HepG2 (cell line): ENCODE data around the gene HECTD3. TPM values are rescaled to one million over a fixed set of nuclear protein-coding genes. Genes with fewer than 3 reads are reported as not detected.

ENCODE experiments used
- ATF4 ChIP-seq, 2 experiments: fragments of 450-650 bp in 1 of 2; sonication (generic) in 1 of 2; formaldehyde crosslinking; IDR thresholded peaks; 2 replicates each; pipeline versions ENCODE4 v1.5.0 to v1.8.0; 2020 to 2022; ENCODE audit warnings: mild to moderate bottlenecking in 1 of 2, missing genetic modification reagents in 1 of 2
- DDIT3 ChIP-seq: sonication (generic); formaldehyde crosslinking; IDR thresholded peaks from 2 replicates; pipeline ENCODE4 v1.4.0; 2020; ENCODE audit warnings: mild to moderate bottlenecking, missing genetic modification reagents
- HNRNPH1 ChIP-seq: fragments of 200-400 bp; formaldehyde crosslinking; optimal IDR thresholded peaks from 2 replicates; pipeline ENCODE3; 2017; ENCODE audit warnings: mild to moderate bottlenecking, low read depth, low read length
- PATZ1 ChIP-seq: sonication (generic); formaldehyde crosslinking; IDR thresholded peaks from 2 replicates; pipeline ENCODE4 v1.4.0; 2020; ENCODE audit warnings: missing genetic modification reagents
- PHF21A ChIP-seq: sonication (generic); formaldehyde crosslinking; IDR thresholded peaks from 2 replicates; pipeline ENCODE4 v1.5.0; 2020; ENCODE audit warnings: mild to moderate bottlenecking, missing genetic modification reagents
- PHF5A ChIP-seq: IDR thresholded peaks from one replicate; pipeline ENCODE4 v1.6.1; 2018; ENCODE audit warnings: low read depth, missing genetic modification reagents; ENCODE audit not compliant: unreplicated experiment
- SMAD9 ChIP-seq: sonication (generic); formaldehyde crosslinking; IDR thresholded peaks from 2 replicates; pipeline ENCODE4 v1.5.1; 2020; ENCODE audit warnings: mild to moderate bottlenecking, missing genetic modification reagents
- SPEN ChIP-seq: sonication (generic); formaldehyde crosslinking; IDR thresholded peaks from 2 replicates; pipeline ENCODE4 v1.5.1; 2020; ENCODE audit warnings: low read depth, mild to moderate bottlenecking, missing genetic modification reagents
- TMF1 ChIP-seq: sonication (generic); formaldehyde crosslinking; IDR thresholded peaks from 2 replicates; pipeline ENCODE4 v1.8.1; 2022; ENCODE audit warnings: low read depth, missing genetic modification reagents
- ZFP36 ChIP-seq: fragments of 150-350 bp; IDR thresholded peaks from 2 replicates; pipeline ENCODE4 v1.6.1; 2018; ENCODE audit warnings: borderline replicate concordance, low read length, low read depth; ENCODE audit not compliant: partially characterized antibody
- ZKSCAN1 ChIP-seq: fragments of 150-350 bp; IDR thresholded peaks from 2 replicates; pipeline ENCODE4 v1.6.1; 2014; ENCODE audit warnings: low read length
- ZMYM4 ChIP-seq: sonication (generic); formaldehyde crosslinking; IDR thresholded peaks from 2 replicates; pipeline ENCODE4 v1.8.1; 2023; ENCODE audit warnings: mild to moderate bottlenecking, missing genetic modification reagents
- ZNF30 ChIP-seq: sonication (generic); formaldehyde crosslinking; IDR thresholded peaks from 2 replicates; pipeline ENCODE4 v1.5.0; 2020; ENCODE audit warnings: mild to moderate bottlenecking, missing genetic modification reagents
- ZNF329 ChIP-seq: sonication (generic); formaldehyde crosslinking; IDR thresholded peaks from 2 replicates; pipeline ENCODE4 v1.9.0; 2021; ENCODE audit warnings: low read depth, mild to moderate bottlenecking, missing genetic modification reagents
- ZNF407 ChIP-seq: sonication (generic); formaldehyde crosslinking; IDR thresholded peaks from one replicate; pipeline ENCODE4 v1.5.1; 2020; ENCODE audit warnings: mild to moderate bottlenecking, missing genetic modification reagents; ENCODE audit errors: not compliant biosample characterization
- polyA plus RNA-seq, 8 experiments: library from polyadenylated mRNA; depleted of rRNA in 3 of 8; stranded (reverse) in 7 of 8; unstranded in 1 of 8; fragments of >200 nt; fragmentation: Illumina TruSeq in 4 of 8; extraction: Trizol in 4 of 8; gene quantifications; 2 replicates each; pipeline versions ENCODE4 v1.2.1 to v1.2.3, GENCODE V29; 2011 to 2016; ENCODE audit warnings: low read depth in 4 of 8, missing spikeins in 1 of 8, mixed read lengths in 1 of 8; ENCODE audit not compliant: insufficient read depth in 1 of 8
- total RNA-seq, 5 experiments: library from RNA; depleted of rRNA; stranded (reverse); fragments of >200 nt; fragmentation: Illumina TruSeq; extraction: Trizol; gene quantifications; 2 replicates each; pipeline ENCODE4 v1.2.3, GENCODE V29; 2016; ENCODE audit warnings: low read depth in 1 of 5
- TF ChIP-seq, protein P1 (sequence below): sonication (generic); IDR thresholded peaks from 2 replicates; pipeline ENCODE4 v1.6.1; 2016; ENCODE audit warnings: low read depth, borderline replicate concordance

The HECTD3 gene
- total and polyA plus RNA-seq, 2 of the 13 experiments (the other 11 are each of a cell fraction or from before 2014, with no cell fraction given), result 18.6 to 24.5 TPM

GRCh38 chr1:45010855-45011811, at the start of gene HECTD3 (continued):
- TF ChIP-seq SMAD9, result no peak
- TF ChIP-seq ZMYM4 (CRISPR knock-in tag), result peak; percentile 10; the same call in 1 of the 2 replicates
- TF ChIP-seq ZKSCAN1, result no peak
- TF ChIP-seq HNRNPH1, result no peak
- TF ChIP-seq TMF1, result no peak
- no peak for TF ChIP-seq ZNF30
- no peak for TF ChIP-seq ATF4 (CRISPR knock-in tag; IDR thresholded peaks at IDR 0.05)
- TF ChIP-seq ZNF407 (CRISPR knock-in tag), result peak; percentile 66
- no peak for TF ChIP-seq DDIT3
- no peak for TF ChIP-seq PHF5A
- TF ChIP-seq SPEN (CRISPR knock-in tag), result peak; percentile 27; the same call in 1 of the 2 replicates
- TF ChIP-seq, protein P1, sequence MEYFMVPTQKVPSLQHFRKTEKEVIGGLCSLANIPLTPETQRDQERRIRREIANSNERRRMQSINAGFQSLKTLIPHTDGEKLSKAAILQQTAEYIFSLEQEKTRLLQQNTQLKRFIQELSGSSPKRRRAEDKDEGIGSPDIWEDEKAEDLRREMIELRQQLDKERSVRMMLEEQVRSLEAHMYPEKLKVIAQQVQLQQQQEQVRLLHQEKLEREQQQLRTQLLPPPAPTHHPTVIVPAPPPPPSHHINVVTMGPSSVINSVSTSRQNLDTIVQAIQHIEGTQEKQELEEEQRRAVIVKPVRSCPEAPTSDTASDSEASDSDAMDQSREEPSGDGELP, result peak; percentile 97
- TF ChIP-seq PATZ1 (CRISPR knock-in tag), result no peak
- no peak for TF ChIP-seq ZNF329 (CRISPR knock-in tag)
- no peak for TF ChIP-seq PHF21A (CRISPR knock-in tag)
- no peak for TF ChIP-seq ZFP36
